Erythroblast (primary cell): ENCODE measurements around the gene NCBP3.
"Not testable (repeated sequence)": the region's sequence is repeated elsewhere in the genome, so short reads cannot be mapped to it uniquely, and the experiment has no call there.

Experiments used
- DNase-seq, 2 experiments: peaks; one replicate each; lab custom pipeline; 2025; lab: John Stamatoyannopoulos, UW
- GATA1 ChIP-seq: IDR thresholded peaks from 2 replicates; pipeline ENCODE4 v1.6.1; 2011; ENCODE audit warnings: low read depth, mild to moderate bottlenecking, control low read depth, low read length, moderate library complexity
- POLR2A ChIP-seq: IDR thresholded peaks from 2 replicates; pipeline ENCODE4 v1.6.1; 2011; ENCODE audit warnings: mild to moderate bottlenecking, low read length

Gene NCBP3

DNA sequence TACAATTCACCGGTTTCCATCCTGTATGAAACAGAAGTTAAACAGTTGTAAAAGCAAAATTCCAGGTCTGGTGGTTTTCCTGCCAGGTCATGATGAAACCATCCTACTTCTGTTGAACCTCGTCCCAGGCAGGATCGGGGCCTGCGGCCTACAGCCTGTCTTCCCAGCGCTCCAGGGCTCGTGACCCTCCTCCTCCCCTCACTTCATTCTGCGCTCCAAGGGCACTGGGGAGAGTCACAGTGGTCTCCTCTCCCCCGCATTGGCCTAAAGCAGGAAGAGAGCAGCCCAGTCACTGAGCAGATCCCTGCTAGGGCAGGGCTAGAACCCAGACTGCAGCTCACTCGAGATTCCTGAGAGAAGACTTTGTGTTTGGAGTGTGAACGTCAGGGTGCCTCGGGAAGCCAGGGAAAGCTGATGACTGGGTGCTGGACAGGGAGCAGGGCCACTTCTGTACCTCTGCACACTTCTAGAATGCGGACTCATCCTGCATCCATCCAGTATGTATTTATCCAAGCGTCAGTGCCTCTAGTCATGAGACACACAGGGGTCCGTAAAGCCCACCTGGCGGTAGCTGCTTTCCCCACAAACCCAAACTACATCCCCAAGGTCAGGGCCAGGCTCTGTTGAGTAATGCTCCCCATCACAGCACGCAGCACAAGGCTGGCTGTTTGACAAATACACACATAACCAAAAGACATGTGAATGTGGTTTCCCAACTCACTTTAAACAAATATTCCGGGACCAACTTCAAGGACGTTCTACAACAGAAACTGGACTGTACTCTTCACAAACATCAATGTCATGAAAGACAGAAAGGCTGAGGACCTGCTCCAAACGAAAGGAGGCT, 43.4 kb downstream of the NCBP3 start:
- TF ChIP-seq GATA1 (no peak), POLR2A (no peak)
- DNase-seq: no peak

DNA sequence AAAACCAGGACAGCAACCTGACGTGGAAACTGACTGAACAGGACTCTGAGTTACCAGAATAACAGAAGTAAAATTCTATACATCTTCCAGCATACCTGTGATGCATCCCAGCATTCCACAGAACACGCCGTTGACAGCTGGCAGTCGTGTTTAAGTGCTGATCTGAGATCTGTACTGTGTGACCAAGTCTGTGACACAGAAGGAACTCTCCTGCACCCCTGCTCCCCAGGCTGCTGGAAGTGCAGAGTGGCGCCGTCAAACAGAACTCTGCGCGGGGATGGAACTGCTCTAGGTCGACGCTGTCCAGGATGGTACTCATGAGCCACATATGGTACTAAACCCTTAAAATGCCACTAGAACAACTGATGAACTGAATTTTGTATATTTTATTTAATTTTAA, 44.3 kb downstream of the NCBP3 start:
- TF ChIP-seq GATA1 (no peak), POLR2A (no peak)
- DNase-seq: no peak

DNA sequence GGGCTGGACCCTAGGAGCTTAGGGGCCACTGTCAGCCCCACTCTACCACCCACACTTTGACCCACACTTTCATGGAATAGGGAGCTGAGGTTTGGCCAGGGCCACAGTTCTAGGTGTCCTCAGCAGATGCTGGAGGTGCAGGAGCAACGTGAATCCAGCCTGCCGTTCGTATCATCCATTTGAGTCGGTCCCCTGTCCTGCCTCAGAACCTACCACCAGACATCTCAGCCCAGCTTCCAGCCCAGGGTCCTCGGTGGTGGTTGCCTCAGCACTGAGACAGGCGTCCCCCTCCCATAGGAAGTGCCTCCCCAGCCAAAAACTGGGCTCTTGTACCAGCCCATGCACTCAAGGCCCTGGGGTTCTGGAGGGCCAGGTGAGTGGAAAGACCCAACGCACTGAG, 44.7 kb downstream of the NCBP3 start:
- no peak for DNase-seq
- TF ChIP-seq POLR2A: no peak
- no peak for TF ChIP-seq GATA1

DNA sequence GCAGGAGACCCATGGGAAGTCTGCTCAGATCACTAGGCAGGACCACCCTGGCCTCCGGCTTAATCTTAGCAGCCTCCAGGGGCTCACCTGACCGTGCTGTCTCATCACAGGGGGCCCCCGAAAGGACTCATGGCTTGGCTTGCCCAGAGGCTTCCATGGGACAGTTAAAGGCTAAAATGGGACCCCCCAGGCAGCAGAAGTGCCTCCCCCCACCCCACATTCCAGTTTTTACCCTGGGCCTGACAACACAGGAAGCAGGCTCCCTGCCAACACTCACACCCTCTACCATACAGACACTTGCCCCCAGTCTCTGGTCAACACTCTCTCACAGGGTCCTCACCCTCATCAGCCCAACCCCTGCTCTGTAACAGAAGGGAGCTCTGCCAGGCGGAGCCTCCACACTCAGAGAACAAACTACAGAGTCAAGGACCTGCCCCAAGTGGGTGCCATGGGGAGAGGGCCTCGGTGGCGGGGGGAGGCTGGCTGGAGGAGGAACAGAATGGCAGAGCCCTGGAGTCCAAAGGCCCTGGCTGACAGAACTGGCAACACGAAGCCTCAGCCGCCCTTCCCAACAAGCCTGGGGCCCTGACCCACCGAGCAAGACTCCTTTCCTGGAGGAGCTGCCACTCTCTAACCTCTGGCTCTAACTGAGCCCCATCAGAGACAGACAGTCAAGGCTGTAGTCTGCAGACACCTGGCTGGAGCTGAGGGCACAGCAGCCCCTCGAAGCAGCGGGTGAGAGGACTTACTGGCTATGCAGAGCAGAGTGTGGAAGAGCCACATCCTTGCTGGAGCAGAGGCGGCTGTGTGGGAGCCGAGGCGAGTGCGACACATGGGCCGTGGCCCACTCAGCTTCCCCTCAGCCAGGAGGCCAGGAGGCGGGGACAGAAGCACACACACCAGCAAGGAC, 45.4 kb downstream of the NCBP3 start, which contains the start of gene ITGAE:
TSS of gene ITGAE (minus strand) at position 827 of the 910 bp plus-strand sequence. CDS start at position 783, 44 bp downstream.
- DNase-seq: no peak
- TF ChIP-seq GATA1 (no peak), POLR2A (no peak)

DNA sequence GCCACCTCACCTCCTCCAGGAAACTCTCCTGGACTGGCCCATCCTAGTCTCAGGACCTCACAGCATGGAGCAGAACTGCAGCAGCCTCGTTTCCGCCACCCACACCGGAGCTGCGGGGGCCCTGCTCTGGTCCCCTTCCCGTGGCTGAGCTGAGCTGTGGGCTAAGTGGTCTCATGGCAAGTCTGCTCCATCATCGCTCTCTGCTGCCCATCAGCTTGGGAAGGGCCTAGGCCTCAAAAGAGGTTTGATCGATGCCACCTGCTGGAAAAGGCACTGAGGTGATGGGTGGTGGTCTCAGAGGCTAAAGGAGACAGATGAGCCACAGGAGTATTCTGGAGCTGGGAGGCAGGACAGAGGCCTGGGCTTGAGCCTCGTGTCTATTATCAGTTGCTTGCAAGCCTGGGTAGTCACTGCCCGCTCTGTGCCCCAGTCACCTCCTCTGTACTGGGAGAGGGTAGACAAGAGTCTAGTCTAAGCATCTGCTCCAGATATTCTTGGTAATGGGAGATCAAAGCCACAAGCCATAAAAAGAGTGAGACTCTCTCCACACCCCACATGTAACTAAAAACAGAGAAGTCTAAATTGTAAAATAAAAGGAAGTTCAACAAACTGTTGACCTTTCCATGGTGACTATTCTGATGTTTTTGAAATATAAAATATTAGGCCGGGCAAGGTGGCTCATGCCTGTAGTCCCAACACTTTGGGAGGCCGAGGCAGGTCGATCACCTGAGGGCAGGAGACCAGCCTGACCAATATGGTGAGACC, 46.7 kb downstream of the NCBP3 start:
- TF ChIP-seq POLR2A: no peak
- no peak for TF ChIP-seq GATA1
- no peak for DNase-seq

DNA sequence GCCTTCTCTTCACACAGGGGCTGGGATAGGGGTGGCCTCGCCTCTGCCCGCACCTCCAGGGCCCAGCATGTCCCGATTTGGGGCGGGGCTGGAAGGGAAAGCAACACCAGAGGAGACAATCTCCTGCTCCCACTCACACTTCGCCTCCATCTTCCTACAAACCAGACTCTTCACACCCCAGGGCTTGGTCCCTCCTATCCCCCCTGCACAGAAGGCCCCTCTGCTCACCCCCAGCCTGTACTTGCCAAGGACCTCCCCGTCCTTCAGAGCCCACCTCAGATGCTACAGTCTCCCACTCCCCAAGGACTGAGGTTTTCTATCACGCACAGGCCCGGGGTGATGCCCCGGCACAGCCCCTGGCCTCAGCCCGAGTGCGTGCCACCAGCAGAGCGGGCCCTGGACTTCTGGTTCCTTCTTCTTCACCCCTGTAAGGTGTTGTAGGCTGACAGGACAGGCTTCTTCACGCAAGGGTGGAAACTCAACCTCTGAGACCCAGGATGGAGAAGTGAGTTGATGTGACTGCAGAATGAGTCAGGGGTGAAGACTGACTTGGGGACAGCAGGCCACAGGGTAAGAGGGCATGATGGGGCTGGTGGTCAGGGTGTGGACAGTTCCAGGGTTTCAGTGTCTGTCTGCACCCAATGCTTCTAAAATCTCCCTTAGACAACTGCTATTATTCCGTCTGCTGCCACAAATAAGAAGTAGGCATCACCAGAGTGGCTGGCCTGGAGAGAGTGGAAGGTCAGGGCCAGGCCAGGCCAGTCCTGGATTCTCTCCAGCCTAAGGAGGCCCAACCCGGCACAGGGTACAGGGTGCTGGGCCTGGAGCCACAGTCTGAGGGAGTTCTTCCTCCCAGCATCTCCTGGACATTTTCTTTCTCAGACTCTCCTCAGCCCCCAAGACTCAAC, 47.5 kb downstream of the NCBP3 start:
- TF ChIP-seq POLR2A: no peak
- TF ChIP-seq GATA1: no peak
- no peak for DNase-seq

DNA sequence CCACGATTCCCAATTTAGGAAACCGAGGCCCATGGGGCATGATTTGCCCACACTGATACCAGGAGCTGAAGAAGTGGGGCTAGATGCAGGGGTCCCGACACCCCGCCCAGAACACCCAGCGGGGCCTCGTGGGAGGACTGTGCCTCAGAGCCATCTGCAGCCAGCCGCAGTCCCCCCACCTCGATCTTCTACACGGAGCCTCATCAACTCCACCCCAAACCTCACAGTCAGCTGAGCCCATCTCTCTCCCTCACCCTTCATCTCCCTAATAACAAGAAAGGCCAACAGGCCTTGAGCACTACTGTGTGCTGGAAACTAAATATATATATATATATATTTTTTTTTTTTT, 49.2 kb downstream of the NCBP3 start:
- DNase-seq: no peak
- TF ChIP-seq GATA1 (no peak), POLR2A (no peak)

DNA sequence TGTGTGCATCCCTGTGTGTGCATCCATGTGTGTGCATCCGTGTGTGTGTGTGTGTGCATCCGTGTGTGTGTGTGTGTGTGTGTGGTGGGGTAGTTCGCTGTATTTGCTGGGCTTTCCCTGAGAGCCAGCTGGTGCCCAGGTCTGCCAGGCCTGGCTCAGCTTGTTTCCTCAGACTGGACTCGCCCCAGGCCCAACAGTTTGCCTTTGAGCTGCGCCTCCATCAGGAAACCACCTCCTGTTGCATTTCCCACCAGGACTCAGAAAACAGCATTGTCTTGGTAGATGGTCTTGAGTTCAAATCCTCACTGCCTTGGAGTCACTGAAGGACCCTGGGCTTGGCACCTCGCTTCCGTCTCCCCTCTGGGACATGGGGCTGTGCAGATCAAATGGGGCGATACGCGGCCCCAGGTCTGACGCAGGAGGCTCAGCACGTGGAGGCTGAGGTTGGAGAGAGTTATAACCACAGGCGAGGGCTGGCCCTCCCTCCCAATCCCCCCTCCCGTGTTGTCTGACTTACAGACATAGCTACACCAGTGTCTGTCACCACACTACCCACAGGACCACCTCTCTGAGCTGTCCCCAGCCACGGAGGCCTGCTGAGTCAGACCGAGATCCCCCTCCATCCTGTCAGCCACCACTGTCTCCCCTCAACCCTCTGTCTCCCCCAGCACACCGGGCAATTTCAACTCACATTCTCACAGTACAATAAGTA, 49.8 kb downstream of the NCBP3 start:
- DNase-seq: no peak
- TF ChIP-seq GATA1 (no peak), POLR2A (no peak)

DNA sequence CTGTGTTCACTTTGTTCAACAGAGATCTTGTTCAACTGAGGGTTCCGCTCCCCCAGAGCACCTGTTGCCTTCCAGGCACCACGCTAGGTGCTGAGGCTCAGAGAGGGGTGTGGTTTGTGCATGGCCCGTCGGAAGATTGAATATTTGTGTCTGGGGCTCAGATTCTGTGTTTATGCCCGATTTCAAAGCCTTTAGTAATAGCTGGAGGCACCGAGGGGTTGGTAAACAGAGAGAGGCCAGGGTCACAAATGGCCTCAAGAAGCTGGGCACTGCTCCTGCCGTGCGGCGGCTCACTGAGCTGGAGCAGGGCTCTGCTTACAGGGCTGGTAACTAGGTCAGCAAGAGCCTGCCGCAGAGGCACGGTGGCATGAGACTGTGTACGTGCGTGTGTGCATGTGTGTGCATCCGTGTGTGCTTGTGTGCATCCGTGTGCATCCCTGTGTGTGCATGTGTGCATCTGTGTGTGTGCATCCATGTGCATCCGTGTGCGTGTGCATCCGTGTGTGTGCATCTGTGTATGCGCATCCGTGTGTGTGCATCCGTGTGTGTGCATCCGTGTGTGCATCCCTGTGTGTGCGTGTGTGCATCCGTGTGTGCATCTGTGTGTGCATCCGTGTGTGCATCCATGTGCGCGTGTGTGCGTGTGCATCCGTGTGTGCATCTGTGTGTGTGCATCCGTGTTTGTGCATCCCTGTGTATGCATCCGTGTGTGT, 50.5 kb downstream of the NCBP3 start:
- DNase-seq: no peak
- no peak for TF ChIP-seq GATA1
- TF ChIP-seq POLR2A: no peak

DNA sequence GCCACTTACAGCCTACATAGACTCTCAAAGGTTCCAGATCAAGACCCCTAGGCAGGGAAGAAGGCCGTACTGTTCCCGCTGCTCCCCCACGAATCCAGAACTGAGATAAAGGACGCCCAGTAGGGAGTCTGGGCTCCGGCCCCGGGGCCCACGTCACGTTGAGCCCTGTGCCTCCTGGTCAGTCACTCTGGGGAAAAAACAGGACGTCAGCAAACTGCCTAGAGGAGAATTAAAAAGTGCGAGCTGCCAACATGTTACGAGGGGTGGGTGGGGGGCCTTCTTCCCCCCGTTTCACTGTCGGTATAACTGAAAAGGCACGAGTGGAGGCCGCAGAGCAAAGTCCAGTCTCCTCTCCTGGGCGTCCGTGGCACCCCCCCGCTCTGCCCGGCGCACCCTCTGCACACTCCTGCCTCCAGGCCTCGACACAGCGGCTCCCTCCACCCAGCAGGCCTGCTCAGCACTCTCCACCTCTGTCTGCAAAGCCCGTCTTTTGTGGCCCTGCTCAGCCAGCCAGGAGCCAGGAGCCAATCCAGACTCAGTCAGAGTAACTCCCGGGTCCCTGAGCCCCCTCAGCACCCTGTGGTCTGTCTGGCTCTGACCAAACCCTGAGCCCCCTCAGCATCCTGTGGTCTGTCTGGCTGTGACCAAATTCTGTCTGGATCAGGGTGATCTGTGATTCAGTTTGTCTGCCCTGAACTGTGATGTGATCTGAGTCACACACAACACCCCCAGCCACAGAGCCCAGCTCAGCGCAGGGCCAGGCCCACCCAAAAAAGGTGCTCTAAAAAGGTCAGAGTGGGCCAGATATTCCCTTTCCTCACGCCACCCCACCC, 51.3 kb downstream of the NCBP3 start:
- DNase-seq: no peak
- no peak for TF ChIP-seq GATA1
- no peak for TF ChIP-seq POLR2A

DNA sequence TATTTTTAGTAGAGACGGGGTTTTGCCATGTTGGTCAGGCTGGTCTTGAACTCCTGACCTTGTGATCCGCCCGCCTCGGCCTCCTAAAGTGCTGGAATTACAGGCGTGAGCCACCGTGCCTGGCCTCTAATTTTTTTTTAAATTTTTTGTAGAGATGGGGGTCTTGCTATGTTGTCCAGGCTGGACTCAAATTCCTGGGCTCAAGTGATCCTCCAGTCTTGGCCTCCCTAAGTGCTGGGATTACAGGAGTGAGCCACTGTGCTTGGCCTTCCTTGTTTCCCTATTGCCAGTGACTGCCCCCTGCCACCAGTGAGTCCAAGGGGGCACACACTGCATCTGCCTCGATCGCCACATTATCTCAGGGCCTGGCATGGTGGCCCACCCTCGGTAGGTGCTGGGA, 51.9 kb downstream of the NCBP3 start:
- not testable (repeated sequence) for DNase-seq

DNA sequence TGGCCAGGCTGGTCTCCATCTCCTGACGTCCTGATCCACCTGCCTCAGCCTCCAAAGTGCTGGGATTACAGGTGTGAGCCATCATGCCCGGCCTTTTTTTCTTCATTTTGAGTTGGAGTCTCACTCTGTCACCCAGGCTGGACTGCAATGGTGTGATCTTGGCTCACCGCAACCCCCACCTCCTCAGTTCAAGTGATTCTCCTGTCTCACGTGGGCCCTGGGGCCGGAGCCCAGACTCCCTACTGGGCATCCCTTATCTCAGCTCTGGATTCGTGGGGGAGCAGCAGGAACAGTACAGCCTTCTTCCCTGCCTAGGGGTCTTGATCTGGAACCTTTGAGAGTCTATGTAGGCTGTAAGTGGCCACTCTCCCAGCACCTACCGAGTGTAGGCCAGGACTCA, 52.8 kb downstream of the NCBP3 start:
- not testable (repeated sequence) for DNase-seq
